NCI-H2081 treated with DMSO at 0.1 percent for 48 hours (cell line): ENCODE data around the gene SLC16A8.

ENCODE experiments used
- DNase-seq: peaks from one replicate; lab custom pipeline; 2025; lab: John Stamatoyannopoulos, UW

Gene SLC16A8

DNA sequence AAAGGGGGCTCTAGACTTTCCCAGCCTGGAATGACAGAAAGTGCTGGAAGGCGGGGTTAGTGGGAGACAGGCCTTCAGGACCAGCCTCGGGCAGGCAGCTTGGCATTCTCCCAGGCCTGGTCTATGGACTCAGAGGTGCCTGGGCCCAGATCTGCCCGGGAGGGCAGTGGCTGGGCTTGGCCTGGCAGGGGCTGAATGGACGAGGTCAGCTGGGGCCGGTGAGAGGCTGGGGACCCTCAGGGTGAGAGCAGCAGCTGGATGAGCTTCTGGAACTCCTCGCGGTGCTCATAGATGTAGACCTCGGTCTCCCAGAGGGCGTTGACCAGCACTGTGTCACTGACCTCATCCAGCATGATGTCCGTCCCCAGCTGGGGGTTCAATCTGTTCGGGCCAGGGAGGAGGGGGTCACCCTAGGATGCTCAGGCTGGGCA lies 28.0 kb upstream of the SLC16A8 start:
- DNase-seq = no peak

DNA sequence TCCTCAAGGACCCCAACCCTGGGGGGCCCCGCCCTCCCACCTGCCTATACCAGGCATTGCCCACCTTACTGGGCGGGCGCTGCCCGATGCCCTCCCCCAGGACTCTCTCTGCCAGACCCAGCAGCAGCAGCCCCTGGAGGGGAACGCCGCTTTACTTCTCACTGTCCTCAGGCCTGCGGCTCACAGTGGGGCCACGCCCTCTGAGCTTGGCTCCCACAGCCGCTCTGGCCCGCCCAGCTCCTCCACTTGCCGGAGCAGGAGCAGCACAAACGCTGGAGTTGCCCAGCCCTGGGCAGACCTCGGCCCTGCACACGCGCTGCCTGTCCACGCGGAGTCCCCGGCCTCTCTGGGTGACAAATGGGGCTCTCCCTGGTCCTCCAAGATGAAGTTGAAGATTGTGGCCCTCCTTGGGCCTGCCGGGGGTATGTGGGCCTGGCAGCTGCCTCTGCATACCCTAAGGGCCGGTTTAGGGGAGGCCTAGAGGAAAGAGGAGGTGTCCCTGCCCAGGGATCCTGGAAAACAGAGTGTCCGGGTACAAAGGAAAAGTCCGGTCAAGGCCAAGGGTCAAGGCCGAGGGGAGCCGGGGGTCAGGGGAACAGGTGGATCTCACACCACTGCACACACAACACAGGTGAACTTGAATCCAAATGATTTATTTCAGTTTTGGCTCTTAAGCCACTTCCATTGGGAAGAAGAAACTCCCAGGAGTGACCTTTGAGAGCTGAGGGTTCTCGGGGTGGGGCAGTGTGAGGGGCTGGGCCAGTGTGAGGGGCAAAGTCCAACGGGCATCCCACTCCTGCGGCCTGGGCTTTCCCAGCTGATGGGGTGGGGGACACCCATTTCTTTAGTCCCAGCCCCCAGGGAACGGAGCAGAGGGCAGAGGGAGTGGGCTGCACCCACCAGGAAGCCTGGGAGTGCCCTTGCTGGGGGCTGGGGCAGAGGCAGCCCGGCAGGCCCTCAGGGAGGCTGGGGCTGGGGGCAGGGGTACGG lies 27.2 kb upstream of the SLC16A8 start:
- DNase-seq = no peak

DNA sequence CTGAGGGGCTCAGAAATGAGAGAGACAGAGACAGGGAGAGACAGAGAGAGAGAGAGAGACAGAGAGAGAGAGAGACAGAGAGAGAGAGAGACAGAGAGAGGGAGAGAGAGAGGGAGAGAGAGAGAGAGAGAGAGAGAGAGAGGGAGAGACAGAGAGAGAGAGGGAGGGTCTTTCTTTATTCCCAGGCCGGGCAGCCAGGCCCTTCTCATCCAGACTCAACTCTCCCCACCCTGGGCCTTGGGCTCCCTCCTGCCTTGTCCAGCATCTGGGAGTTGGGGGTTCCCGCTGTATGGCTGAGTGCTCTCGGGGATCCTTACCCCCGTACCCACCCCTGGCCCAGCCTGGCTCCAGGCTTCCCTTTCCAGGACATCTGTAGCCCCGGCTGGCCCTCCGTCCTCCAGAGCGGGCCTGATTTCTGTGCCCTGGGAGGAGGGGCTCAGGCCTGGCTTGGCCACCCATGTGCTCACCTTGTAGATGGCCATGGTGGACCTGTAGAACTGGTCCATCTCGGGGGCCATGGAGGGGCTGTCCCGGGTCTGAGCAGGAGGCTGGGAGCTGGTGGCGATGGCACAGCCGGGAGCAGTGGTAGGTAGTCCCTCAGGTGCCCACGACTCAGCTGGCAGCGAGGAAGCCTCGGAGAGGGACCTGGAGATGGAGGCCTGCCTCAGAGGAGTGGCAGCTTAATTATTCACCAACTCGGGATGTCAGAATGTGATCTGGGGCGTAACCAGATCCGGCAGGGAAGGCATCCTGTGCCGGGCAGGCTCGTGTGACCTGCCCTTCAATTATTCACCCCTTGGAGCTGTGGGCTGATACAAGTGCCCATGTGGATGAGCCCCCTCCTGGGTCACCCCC lies 26.3 kb upstream of the SLC16A8 start, which contains the start of gene BAIAP2L2:
BAIAP2L2 (minus strand) TSS at position 677 of the 855 bp plus-strand sequence; CDS start at position 518, 159 bp downstream.
- no peak for DNase-seq

DNA sequence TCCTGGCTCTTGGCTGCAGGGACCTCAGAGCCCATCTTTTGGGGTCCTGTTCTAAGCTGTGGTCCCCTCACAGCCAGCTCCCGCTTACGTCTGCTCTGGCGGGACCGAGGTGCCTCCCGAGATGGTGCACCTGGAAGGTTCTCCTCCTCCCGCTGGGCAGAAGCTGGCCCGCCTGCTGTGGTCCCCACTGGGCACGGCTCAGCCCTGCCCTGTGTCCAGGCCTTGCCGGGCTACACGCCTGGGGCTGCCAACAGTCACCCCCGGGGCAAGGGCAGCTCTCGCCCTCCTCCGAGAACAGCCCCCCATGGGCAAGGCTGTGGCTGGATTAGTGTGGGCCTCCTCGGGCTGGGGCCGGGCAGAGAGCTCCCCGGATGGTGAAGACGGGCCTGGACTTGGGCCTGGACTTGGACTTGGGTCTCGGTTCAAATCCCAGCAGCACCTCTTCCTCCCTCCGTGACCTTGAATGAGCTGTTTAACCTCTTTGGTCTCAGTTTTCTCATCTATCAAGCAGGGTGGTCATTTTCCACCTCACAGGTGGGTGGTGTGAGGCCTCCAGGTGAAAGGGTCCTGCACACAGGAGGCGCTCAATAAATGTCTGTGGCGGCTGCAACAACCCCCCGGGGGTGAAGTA lies 25.5 kb upstream of the SLC16A8 start:
- no peak for DNase-seq

DNA sequence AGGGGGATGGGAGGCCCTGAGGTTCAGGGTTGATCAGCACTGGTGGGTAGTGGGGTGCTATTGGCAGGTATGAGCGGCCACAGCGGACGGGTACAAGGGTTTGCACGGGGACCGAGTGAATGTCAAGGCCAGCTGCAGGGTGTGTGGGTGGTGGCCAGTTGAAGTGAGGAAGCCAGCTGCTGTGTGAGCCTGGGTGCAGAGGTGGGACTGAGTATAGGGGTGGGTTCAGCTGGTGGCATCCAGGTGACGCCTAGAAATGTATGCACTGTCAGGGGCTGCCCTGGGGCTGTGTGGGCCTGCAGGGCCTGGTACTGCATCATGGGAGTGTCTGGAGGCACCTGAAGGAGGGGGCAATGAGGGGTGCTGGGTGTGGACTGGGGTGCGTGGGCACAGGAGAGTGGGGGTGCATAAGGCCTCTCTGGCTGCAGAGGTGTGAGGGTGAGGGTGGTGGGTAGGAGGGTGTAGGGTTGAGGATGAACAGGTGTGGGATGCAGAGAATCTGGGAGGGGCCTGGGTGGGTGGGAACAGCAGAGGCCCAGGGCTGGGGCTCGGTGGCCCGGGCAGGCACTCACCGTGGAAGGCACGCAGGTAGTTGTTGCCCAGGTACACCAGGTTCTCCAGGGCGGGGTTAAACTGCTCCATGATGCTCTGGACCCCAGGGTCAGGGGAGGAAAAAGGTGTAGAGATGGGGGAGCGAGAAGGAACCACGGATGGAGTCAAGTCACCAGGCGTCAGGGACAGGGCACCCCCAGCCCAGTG lies 24.8 kb upstream of the SLC16A8 start:
- DNase-seq = no peak

DNA sequence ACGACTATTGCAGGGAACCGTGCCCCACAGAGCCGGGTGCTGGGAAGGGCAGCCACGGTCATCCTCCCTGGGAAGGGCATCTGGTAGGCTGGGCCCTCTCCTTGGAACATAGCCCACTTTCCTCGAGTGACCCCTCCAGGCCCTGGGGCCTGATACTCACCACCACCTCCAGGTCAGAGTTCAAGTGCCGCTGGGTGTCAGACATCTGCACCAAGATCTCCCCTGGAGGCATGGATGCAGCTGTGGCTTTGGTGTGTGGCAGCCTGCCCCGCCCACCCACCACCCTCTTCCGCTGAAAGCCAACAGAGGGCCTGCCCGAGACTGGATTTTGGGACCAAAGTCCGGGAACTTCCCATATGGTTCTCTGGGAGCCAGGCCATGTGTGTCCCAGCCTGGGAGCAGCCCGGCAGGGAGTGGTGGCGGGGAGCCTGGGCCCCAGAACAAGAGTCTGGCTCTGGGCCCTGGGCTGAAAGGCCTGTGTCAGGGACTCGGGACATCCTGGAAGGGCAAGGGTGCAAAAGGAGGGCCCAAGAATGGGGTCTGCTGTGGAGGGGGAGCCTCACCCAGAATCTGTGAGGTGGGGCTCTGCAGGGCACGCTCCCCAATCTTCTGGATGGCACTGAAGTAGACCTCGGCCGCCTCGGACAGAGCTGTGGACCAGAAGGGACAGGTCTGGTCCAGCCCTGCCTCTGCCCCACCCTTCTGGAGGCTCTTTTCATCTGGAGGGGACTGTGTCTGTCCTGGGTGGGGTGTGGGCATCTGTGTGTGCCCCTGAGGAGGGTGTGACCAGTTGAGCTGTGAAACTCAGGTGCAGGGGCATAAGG lies 23.9 kb upstream of the SLC16A8 start:
- DNase-seq = no peak

DNA sequence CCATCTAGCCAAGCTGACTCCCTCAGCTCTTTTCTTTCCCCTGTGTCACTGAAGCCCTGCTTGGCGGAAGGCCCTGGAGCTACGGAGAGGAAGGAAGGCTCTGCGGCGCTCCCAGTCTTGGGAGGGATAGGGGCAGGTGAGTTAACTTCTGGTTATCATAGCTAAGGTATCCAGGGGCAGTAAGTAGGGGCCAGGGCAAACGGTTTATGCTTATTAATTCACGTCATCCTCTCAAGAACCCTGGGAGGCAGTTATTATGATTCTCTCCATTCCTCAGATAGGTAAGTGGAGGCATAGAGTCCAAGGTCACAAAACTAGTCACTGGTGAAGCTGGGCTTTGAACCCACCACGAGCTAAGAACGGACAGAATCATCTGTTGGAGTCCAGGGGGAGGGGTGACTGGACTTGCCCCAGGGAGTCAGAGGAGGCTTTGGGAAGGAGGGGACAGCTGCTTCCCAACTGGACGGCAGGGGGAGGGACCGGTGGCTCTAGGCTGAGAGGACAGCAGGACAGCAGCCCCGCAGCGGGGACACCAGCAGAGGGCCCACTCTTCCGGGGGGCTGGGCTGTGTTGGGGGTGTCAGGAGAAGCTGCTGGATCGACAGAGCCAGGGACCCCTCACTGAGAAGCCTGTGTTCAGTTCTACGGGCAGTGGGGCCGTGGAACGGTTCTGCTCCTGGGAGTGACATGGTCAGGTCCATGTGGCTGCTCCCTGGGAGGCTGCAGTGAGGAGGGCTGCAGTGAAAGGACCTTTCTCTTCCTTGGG lies 23.0 kb upstream of the SLC16A8 start:
- no peak for DNase-seq

DNA sequence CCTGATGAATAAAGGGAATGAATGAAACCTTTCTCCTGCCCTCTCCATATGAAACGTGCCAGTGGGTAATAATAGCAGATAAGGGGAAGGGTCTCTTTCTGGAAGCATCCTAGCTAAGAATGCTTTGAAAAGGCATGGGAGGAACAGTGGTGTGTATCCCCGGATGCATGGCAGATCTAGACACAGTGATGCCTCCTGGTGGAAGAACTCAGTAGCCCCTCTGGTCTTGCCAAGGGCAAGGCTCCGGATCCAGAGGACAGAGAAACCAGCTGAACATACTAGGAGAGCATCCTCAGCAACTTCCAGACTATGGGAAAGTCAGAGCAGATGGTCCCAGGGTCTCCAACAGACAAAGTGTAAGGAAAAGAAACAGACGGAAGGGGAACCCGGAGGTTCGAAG lies 20.1 kb upstream of the SLC16A8 start:
- DNase-seq = no peak

DNA sequence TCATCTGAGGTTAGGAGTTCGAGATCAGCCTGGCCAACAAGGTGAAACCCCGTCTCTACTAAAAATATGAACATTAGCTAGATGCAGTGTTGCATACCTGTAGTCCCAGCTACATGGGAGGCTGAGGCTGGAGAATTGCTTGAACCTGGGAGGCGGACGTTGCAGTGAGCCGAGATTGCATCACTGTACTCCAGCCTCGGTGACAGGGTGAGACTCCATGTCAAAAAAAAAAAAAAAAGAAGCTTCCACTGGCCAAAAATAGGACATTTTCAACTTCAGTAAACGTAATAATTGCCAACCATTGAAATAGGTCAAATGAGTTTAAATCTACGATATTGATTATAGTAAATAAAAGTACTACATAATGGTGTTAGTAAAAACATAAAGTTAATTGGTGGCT lies 19.7 kb upstream of the SLC16A8 start:
- no peak for DNase-seq

DNA sequence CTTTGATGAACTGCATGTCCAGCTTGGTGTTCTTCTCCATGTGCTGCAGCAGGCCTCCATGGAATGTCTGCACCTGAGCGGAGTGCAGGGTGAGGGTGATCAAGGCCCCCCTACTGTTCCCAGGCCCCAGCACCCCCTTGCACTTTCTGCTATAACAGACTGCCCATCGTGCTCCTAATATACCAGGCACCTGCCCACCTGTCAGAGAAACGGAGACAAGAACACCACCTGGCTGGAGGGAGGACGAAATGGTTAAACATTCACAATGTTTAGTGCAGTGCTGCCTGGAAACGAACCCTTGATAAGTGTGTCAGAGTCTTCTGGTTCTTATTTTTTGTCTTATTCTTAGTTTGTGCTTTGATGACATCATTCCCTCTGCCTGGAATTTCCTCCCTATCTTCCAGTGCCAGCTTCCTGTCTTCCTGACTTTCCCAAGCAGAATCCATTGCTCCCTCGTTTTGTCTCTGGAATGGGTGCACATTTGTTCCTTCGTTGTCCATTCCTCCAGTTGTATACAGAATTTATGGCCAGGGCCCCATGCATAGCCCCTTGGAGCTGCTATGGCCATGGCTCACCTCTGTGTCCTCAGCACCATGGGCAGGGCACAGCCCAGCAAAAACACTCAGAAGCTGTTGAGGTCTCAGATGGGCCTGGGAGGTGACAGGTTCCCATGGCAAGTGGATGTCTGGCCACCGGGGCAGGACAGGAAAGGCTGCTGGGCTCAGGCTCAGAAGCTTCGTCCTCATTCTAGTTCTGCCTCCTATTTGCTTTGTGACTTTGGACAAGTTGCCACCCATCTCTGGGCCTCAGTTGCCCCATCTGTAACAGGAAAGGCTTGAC lies 14.6 kb upstream of the SLC16A8 start:
- no peak for DNase-seq

DNA sequence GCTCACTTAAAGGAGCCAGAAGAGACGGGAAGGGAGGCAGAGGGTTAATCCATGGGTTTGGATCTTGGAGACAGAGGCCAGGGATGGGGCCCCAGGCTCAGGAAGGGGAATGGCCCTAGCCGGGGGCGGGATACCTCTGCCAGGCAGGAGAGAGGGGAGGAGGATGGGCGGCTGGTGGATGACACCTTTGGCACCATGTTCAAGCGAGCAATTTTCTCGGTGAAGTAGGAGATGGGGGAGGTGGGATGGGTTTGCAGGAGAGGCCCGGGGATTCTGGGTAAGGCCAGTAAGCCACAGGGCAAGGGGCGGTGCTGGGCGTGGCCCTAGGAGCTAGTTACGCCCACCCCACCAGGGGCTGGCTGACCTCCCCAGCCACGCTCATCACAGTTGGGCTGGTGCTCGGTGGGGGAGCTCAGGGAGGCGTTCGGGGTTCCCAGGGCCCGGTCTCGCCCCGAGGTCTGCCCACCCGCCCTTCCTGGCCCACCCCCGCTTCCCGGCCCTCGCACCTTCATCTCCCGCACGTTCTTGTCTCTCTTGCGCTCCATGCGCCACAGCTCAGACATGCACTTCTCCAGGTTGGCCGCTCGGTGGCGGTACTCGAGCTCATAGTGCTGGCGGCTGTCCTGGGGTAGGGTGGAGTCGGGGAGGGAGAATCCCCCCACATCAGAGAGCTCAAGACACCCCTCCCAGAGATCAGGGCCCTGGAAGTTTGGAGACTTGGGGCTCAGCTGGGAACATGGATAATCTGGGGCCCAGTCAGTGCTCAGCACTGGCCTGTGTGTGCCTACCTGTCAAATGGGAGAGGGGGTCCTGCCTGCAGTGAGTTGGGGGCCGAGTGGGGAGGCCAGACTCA lies 13.8 kb upstream of the SLC16A8 start:
- no peak for DNase-seq

DNA sequence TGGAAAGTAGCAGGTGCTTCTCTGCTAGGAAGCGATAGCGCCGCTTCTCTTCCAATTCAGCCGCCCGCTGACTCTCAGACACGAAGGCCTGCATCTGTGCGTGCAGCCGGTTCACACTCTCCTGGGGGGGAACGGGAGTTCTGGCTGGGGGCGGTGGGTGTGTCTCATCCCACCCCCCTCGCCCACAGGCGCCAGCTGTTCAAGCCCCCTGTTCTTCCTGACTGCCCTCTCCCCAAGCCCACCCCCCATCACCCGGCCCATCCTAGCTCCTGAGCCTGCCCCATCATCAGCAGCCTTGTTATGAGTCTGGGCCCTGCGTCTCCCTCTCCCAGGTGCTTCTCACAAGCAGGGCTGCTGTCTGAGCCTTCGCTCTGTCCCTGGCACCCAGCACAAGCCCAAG lies 13.1 kb upstream of the SLC16A8 start:
- no peak for DNase-seq

DNA sequence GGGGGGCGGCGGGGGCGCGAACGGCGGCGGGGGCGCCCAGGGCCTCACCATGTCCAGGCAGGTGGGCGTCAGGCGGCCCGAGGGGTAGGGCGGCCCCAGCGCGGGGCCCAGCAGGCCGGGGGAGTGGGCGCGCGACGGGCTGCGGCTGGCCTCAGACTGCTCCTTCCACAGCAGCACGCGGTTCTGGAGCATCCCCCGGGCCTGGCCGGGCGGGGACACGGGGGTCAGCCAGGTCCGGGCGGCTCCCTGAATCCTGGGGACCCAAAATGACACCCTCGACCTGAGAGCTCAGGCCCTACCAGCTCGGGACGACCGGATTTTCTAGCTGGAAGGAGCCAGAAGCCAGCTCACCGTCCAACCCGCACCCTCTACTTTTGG lies 5.5 kb upstream of the SLC16A8 start:
- no peak for DNase-seq

DNA sequence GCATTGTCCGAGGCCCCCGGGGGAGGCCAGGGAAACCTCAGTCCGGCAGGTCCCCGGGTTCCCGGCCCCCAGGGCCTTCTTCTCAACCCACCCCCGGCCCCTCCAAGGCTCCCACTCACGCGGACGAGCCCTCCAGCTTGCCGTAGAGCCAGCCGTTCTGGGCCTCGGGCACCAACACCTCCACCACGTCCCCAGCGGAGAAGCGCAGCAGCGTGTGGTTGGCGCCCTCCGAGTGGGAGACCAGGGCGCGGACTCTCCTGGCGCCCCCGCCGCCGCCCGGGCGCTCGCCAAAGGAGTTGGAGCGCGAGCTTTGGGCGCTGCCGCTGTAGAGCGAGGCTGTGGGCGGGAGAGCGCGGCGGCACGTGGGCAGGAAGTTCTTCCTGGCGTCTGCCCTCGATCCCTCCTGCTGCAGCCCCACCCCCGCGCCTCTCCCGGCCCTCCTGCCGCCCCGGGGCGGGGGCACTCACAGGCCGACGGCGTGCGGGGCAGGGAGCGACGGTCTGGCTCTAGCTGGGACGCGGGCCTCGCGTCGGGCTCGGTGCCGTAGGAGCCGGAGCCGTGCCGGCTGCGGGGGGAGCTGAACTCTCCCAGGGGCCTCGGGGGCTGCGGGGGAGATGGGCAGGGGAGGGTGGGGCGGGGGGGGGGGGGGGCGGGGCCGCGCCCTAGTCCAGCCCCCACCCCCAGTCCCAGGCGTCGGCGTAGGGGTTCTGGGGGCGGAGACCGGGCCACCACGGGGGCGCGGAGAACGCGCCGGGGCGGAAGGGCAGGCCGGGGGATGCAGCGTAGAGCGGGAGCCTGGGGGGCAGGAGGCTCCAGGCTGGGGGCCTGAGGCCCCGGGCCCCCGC lies 4.9 kb upstream of the SLC16A8 start:
- DNase-seq = no peak

DNA sequence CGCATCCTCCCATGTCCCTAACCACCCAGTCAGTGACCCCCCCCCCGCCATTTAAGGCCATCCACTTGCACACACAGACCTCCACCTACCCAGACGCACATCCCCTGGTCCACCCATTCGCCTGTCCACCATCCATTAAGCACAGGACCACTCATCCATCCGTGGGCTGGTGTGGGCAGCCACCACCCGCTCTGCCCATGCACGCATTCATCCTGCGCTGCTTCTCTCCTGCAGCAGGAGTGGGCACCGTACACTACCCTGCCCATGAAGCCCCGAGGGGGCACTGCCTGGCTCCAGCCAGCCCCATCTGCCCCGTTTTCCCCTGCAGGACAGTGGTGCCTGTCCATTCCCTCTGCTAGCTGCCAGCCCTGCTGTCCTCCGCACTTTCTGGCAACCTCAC lies 3.9 kb upstream of the SLC16A8 start:
- DNase-seq = no peak

DNA sequence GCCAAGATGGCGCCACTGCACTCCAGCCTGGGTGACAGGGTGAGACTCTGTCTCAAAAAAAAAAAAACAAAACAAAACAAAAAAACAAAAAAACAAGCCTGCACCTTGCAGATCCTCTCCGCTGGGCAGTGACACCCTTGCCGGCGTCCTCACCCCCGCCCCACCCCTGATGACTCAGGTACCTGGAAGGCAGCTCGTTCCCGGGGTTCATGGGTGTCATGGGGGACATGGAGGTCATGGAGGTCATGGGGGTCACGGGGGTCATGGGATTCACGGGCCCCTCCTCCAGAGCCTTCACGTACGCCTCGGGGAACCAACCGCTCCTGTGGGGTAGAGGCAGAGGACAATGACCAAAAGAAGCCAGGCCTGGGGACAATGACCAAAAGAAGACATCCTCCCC lies 3.0 kb upstream of the SLC16A8 start:
- DNase-seq = no peak
